GM19025 (cell line): ENCODE measurements around the gene CYP17A1.
"Not testable (repeated sequence)": the region's sequence is repeated elsewhere in the genome, so short reads cannot be mapped to it uniquely, and the experiment has no call there.

Source experiments
- ATAC-seq: cut with Tn5 transposase; IDR thresholded peaks from one replicate; pipeline ENCODE4 v1.9.1; 2021; ENCODE audit warnings: mild to moderate bottlenecking, low read depth, moderate library complexity; ENCODE audit not compliant: unreplicated experiment

Gene CYP17A1, protein sequence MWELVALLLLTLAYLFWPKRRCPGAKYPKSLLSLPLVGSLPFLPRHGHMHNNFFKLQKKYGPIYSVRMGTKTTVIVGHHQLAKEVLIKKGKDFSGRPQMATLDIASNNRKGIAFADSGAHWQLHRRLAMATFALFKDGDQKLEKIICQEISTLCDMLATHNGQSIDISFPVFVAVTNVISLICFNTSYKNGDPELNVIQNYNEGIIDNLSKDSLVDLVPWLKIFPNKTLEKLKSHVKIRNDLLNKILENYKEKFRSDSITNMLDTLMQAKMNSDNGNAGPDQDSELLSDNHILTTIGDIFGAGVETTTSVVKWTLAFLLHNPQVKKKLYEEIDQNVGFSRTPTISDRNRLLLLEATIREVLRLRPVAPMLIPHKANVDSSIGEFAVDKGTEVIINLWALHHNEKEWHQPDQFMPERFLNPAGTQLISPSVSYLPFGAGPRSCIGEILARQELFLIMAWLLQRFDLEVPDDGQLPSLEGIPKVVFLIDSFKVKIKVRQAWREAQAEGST

DNA sequence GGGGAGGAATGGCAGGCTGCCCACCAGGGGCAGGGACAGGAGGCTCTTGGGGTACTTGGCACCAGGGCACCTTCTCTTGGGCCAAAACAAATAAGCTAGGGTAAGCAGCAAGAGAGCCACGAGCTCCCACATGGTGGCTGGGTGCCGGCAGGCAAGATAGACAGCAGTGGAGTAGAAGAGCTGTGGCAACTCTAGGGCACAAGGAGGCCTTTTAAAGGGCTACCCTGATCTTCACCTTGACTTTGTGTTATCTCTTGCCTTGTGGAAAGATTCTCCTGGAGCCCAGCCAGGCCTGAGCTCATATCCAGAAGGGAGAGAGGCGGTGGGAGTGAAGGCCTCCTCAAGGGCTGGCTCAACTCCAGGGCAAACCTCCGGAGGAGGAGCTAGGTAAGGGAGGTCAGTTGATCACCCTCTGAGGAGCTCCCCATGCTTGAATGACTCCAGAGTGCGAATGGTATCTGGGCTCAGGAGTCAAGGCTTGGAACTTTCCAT, at the start of gene CYP17A1:
Gene CYP17A1 (minus strand): TSS at position 184 of the 492 bp plus-strand sequence. CDS start 52 bp downstream, at position 132.
- no peak for ATAC-seq

DNA sequence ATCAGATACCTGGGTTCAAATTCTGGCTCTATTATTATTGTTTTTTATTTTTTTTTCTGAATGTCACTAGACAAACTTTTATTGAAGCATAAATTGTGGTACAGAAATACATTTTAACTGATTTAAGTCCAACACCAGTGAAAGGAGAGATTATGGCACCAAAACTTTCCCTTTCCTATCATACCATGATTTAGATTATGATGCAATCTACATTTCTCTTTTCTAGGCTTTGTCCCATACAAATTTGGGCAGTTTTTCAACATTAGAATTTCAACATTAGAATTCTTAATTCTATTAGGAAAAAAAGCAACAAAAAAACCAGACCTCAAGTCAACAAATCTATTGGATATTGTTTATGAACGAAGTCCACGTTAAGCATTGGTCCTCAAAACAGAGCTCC, 43.0 kb upstream of the CYP17A1 start:
- ATAC-seq: no peak

DNA sequence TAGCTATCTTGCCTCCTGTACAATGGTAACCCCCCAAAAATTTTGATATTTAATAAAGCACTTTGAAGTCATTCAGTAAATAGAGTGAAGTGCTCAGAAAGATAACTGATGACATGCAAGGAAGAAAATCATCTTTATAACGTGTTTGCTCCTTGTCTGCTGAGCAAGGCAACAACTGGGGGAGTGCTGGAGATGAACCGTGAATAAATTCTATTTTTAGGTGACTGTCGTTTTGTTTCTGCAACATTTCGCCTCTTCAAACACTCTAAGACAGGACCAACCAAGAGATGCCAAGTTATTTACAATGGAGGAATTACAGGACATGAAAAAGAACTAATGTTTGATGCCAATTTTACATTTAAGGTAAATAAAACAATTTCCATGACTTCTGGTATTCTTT, 41.4 kb upstream of the CYP17A1 start:
- ATAC-seq: no peak

DNA sequence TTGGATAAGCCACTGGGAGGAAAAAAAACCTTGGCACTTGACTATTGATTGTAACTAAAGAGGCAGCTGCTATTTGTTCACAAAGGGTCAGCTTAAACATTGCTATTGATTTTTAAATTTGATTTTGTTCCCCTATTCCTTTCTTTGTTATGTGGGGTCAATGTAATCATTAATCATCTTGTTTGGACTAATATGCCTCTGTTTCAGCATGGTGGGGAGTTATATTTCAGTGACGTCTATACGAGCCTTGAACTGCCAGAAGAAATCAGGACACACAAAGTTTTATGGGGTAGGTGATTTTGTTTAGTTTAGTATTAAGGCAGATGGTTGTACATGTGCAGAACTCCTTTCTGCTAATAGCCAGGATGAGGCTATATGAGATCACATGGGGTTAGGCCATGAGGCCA, 39.5 kb upstream of the CYP17A1 start:
- ATAC-seq: no peak

DNA sequence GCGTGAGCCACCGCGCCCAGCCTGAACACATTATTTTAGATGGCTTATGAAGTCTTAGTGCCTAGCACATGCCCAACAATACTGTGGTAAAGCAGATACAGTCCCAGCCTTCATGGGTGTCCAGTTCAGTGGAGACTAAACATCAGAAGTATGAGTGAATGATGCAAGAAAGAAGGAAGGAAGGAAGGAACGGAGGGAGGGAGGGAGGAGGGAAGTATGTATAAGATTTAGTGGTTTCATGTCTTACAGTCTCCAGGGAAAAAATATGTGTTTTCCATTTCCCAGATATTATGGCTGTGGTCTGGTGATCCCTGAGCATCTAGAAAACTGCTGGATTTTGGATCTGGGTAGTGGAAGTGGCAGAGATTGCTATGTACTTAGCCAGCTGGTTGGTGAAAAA, 35.0 kb upstream of the CYP17A1 start:
- ATAC-seq: no peak

DNA sequence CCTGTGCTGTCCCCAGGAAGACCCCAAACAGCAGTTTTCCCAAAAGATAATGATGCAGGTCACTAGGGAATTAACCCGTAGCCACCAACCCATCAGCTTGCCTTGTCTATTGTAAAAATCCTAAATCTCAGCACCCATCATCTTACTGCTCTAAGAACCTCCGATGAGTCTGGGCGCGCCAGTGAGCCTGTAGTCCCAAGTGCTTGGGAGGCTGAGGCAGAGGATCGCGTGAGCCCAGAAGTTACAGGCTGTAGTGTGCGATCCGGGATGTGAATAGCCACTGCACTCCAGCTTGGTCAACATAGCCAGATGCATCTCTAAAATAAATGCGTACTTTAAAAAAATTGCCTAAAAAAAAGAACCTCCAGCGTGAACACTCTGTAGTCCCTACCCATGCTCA, 33.0 kb upstream of the CYP17A1 start:
- ATAC-seq: no peak

DNA sequence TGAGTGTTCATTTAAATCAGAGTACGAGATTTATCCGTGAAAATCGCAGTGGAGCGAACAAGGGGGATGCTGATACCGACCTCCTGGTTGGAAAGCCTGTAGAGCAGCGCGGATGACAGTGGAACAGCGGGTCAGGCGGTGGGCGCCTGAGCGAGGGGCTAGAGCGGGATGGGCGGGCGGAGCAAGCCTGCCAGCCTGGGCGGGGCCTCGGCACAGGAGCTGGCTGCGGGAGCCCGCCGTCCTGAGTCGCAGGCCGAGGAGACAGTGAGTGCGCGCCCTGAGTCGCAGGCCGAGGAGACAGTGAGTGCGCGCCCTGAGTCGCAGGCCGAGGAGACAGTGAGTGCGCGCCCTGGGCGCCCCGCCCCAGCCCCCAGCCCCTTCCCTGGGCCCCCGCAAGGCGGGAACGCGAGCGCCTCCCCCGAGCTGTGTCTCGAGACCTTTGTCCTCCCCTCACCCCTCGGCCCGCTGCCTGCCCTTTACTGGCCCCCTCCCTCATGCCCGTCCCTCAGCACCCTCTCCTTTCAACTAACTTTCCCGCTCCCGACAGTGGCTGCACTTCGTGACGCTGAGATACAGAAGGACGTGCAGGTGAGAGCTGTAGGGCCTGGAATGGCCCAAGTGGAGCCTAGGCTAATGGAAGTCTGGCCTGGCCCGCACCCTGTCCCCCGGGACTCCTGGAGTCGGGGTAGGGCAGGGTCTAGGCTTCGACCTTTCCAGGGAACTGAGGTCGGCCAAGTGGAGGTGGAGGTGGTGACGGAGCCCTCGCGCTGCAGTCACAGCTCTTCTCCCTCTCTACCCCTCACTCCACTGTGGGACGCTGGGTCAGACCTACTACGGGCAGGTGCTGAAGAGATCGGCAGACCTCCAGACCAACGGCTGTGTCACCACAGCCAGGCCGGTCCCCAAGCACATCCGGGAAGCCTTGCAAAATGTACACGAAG, 32.3 kb upstream of the CYP17A1 start, which contains the start of gene AS3MT:
Gene AS3MT (plus strand): TSS at position 213 of the 941 bp plus-strand sequence. CDS start 123 bp downstream, at position 336.
- no peak for ATAC-seq

DNA sequence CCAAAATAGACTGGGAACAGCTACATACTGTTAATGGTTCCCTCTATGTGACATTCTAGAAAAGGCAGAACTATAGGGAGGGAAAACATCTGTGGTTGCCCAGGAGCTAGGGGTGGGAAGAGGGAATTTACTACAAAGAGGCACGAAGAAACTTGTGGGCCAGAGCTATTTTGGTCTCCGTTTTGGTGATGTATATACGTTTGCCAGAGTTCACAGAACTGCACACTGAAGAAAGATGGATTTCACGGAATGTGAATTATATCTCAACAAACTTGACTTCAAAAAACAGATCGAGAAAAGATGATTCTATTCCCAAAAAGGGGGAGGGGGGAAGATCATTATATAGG, 31.7 kb upstream of the CYP17A1 start:
- ATAC-seq: no peak

DNA sequence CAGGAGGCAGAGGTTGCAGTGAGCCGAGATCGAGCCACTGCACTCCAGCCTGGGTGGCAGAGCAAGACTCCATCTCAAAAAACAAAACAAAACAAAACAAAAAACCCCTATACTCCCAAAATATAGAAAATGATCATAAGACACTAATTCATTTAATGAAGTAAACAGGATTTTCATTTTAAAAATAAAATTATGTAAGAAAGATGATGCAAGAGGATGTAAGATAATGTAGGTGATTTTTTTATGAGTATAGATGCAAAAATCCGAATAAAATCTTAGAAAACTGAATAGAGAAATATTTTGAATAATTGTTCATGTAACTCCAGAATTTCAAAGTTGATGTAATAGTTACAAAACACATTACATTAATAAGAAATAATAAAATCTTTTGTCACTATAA, 28.4 kb upstream of the CYP17A1 start:
- no peak for ATAC-seq

DNA sequence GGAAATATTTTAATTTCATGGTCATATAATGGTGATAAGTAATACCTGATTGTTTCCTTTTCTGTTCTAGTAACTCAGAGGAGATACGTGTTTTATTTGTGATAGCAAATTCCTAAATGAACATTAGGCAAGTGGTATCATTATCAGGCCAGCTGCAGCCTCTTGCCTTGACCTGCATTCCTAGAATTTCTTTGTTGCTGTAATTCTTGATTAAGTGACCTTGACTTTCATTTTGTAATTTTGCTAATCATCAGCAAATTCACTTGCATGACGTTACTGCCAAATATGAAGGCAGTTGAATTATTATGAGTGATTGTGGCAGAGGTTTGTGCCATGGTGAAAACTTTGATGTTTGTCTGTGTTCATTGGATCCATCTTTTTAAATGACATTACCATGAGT, 26.4 kb upstream of the CYP17A1 start:
- ATAC-seq: no peak

DNA sequence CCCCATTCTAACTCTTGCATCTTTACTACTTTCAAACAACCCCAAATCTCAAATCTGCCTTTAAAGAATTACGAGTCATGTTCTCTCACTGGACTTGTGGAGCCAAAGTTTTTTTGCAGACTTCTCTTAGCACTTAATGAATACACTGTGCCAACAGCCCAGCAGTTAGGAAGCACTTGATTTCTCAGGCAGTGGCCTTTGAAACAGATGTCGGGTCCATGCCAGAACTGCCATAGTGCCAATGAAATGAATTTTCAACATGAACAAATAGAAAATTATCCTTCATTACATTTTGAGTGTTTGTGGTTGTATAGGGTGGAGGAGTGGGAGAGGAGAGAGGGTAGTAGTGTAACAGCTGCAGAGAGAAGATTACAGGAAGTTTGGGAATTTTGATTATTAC, 22.7 kb upstream of the CYP17A1 start:
- no peak for ATAC-seq

DNA sequence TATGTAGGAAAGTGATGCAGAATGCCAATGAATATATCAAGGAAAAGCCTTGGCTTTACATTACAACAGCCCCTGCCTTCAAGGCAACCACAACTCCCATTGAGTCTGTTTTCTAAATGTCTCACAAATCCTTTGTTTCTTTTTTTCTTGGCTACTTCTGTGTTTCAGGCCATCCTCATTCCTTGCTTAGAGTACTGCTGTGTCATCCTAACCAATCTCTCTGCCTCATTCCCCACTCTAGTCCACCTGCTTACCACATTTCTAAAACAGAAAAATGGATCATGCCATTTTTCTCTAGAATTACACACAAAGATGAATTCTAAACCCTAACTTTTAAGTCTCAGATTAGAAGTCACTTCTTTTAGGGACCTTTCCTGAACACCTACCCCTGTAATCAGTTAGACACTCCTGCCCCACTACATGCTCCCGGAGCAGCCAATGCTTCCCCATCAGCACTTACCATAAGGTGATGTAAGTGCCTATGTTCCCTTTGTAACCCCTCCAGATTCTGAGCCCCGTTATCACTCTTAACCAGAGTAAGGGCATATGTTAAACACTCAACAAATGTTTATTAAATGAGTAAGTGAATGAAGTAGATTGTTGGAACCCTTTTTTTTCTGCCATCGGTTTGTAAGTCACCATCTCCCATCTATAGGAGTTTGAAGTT, 19.7 kb upstream of the CYP17A1 start:
- ATAC-seq: no peak

DNA sequence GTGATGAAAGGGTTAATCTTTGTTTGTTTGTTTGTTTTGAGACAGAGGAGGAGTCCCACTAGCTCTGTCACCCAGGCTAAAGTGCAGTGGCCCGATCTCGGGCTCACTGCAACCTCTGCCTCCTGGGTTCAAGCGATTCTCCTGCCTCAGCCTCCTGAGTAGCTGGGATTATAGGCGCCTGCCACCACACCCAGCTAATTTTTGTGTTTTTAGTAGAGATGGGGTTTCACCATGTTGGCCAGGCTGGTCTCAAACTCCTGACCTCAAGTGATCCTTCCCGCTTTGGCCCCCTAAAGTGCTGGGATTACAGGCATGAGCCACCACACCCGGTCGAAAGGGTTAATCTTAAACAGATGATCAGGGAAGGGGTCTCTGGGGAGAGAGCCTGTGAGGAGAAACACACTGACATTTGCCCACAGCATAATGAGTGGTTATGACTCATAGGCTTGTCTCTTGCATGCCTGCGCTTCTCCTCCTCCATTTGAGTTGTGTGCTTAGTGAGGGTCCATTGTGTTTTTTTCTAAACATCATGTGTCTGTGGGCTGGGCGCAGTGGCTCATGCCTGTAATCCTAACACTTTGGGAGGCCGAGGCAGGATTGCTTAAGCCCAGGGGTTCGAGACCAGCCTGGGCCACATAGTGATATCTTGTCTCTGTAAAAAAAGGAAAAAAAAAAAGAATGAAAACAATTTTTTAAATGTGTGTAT, 18.7 kb upstream of the CYP17A1 start:
- ATAC-seq: not testable (repeated sequence)

DNA sequence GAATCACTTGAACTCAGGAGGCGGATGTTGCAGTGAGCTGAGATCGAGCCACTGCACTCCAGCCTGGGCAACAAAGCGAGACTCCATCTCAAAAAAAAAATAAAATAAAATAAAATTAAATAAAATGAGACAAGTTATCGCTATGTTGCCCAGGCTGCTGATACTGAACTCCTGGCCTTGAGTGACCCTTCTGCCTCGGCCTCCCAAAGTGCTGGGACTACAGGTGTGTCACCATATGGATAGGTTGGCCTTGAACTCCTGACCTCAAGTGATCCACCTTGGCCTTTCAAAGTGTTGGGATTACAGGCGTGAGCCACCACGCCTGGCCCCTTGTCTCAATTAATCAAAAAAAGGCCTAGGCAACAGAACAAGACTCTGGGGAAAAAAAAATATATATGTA, 16.0 kb upstream of the CYP17A1 start:
- not testable (repeated sequence) for ATAC-seq

DNA sequence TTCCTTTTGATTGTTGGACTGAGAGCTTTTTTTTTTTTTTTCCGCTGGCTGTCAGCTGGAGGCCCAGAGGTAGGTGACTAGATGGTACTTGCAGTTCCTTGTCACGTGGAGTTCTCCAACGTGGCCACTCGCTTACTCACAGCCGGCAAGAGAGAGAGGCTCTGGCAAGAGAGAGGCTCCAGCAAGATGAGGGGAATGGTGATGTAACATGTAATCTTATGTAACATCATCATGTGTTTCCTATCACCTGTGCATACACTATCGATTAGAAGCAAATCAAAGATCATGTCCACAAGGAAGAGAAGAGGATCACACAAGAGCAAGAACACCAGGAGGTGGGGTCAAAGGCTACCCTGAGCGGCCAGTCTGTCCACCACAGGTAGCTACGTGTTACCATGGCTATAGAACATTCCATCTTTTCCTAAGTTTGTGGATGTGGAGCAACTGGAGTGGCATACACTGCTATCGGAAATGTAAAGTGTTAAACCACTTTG, 12.9 kb upstream of the CYP17A1 start:
- no peak for ATAC-seq

DNA sequence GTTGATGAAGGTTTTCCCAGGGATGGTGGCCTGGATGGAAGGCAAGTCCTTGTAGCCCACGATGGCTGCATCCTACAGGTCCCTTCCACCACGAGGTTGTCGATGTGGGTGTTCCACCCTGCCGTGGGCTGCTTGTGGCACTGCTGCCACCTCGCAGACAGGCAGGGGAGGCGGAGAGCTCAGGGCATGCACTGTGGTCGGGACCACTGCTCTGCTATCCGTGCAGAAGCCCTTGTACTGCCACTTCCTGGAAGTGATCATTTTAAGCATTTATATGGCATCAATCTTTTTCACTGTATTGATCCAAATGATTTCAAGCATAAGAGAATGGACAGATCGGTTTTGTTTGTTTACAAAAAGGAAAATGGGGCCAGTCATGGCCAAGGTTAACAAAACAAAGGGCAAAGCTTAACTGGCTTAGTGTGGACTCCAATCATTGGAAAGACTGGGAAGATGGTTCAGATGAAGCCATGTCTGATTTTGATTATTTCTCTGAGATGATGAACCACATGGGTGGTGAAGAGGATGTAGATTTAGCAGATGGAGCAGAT, 8.2 kb upstream of the CYP17A1 start:
- no peak for ATAC-seq

DNA sequence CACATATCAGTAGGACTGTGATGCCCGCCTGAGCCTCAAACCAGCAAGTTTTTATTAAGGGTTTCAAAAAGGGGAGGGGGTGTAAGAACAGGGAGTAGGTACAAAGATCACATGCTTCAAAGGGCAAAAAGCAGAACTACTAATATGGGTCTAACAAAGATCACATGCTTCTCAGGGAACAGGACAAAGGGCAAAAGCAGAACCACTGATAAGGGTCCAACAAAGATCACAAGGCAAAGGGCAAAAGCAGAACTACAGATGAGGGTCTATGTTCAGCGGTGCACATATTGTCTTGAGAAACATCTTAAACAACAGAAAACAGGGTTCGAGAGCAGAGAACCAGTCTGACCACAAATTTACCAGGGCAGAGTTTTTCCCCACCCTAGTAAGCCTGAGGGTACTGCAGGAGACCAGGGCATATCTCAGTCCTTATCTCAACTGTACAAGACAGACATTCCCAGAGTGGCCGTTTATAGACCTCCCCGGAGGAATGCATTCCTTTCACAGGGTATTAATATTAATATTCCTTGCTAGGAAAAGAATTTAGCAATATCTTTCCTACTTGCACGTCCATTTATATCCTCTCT, 7.1 kb upstream of the CYP17A1 start:
- ATAC-seq: not testable (repeated sequence)

DNA sequence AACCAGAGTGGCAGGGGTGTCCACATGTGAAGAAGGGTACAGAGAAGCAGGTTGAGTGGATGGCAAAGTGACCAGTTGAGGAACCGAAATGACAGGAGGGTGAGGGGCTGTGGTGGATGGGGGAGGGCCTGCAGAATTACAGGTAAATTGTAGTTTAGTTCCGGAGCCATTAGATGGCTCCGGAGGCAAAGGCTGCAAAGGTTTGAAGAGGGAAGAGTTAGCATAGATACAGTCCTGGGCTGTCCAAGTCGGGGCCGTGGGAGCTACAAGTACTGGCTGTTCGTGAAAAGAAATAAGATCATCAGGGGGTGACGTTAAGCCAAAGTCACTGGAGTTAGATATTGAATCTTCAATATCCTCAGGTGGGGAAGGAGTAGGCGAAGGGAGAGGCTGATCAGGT, 5.9 kb upstream of the CYP17A1 start:
- ATAC-seq: not testable (repeated sequence)

DNA sequence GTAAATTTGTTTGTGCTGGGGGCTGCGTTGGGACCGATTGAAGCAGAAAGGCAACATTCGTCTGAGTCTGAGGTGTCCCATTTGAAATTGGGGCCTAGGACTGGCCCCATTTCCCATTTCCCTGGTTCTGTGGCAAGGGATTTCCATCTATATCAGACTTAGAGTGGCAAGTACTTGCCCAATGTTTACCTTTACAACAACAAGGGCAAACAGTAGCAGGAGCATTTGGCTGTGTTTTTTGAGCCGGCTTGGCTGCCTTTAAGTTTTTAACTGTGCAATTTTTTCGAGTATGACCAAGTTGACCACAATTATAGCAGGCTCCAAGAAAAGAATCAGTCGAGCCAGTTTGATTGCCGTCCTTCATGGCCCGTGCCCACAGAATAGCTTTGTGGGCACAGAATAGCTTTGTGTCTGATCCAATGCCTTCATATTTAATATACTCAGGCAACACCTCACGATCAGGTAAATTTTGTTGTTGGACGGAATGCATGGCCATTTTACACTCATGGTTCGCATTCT, 4.7 kb upstream of the CYP17A1 start:
- no peak for ATAC-seq
